Measurements from ENCODE around the gene PRR5. TPM values are rescaled to one million over a fixed set of nuclear protein-coding genes. Genes with fewer than 3 reads are reported as not detected.
"Not testable (repeated sequence)": the region's sequence is repeated elsewhere in the genome, so short reads cannot be mapped to it uniquely, and the experiment has no call there.

The PRR5 gene
- total RNA-seq, 2 experiments from 2014 or later, result 22.1 to 22.6 TPM

- H3K9me3 Mint-ChIP-seq, result no peaks in the 10 kb centered on the region
- H3K27ac Mint-ChIP-seq, result no peak overlapping the region
- DNase-seq, result no peak
- H3K4me3 Mint-ChIP-seq, result no peak overlapping the region
- no peaks in the 10 kb centered on the region for H3K27me3 Mint-ChIP-seq
- peaks cover 45% of the 10 kb centered on the region for H3K4me1 Mint-ChIP-seq
- ChIA-PET POLR2A (no interaction called here), CTCF (interaction anchor here (13.9 kb wide), 1 partner anchor 6 kb away, joined by 146 read pairs; no protein-coding TSS in a partner anchor)
- H3K36me3 Mint-ChIP-seq (ENCODE audit: low read depth), result no peaks in the 10 kb centered on the region
Observed at GRCh38 chr22:44677353-44677840, 24.6 kb upstream of the PRR5 start.

- no peaks in the 10 kb centered on the region for H3K9me3 Mint-ChIP-seq
- ChIA-PET CTCF (no interaction called here), POLR2A (interaction anchor here (0.6 kb wide), 1 partner anchor 18 kb away, joined by 3 read pairs; no protein-coding TSS in a partner anchor)
- H3K4me3 Mint-ChIP-seq, result no peak overlapping the region
- no peak for DNase-seq
- H3K27me3 Mint-ChIP-seq, result no peaks in the 10 kb centered on the region
- no peak overlapping the region for H3K27ac Mint-ChIP-seq
- no peaks in the 10 kb centered on the region for H3K36me3 Mint-ChIP-seq (ENCODE audit: low read depth)
- H3K4me1 Mint-ChIP-seq, result peaks cover 47% of the 10 kb centered on the region
Observed at GRCh38 chr22:44677871-44678555, 24.0 kb upstream of the PRR5 start.

- Mint-ChIP-seq H3K27ac (no peak overlapping the region), H3K4me1 (peaks cover 54% of the 10 kb centered on the region), H3K9me3 (no peaks in the 10 kb centered on the region), H3K36me3 (ENCODE audit: low read depth) (no peaks in the 10 kb centered on the region), H3K4me3 (no peak overlapping the region), H3K27me3 (no peaks in the 10 kb centered on the region)
- CTCF ChIA-PET, result interaction anchor here (8.6 kb wide), 1 partner anchor 8 kb away, joined by 146 read pairs; no protein-coding TSS in a partner anchor
- POLR2A ChIA-PET, result interaction anchor here (0.6 kb wide), 1 partner anchor 17 kb away, joined by 3 read pairs; no protein-coding TSS in a partner anchor
- DNase-seq, result no peak
Observed at GRCh38 chr22:44678556-44679305, 23.3 kb upstream of the PRR5 start.

GRCh38 chr22:44679306-44679647, 22.7 kb upstream of the PRR5 start:
- H3K9me3 Mint-ChIP-seq; H3K27me3 Mint-ChIP-seq; H3K4me3 Mint-ChIP-seq; POLR2A ChIA-PET; H3K27ac Mint-ChIP-seq; DNase-seq; H3K36me3 Mint-ChIP-seq (ENCODE audit: low read depth): not testable (repeated sequence)
- CTCF ChIA-PET, result interaction anchor here (8.6 kb wide), 1 partner anchor 9 kb away, joined by 146 read pairs; no protein-coding TSS in a partner anchor
- H3K4me1 Mint-ChIP-seq, result peaks cover 59% of the 10 kb centered on the region

GRCh38 chr22:44680058-44680457, 21.9 kb upstream of the PRR5 start:
- no peak overlapping the region for H3K4me3 Mint-ChIP-seq
- no peaks in the 10 kb centered on the region for H3K9me3 Mint-ChIP-seq
- no peak overlapping the region for H3K27ac Mint-ChIP-seq
- no peak for DNase-seq
- H3K27me3 Mint-ChIP-seq, result no peaks in the 10 kb centered on the region
- peaks cover 67% of the 10 kb centered on the region for H3K4me1 Mint-ChIP-seq
- no peaks in the 10 kb centered on the region for H3K36me3 Mint-ChIP-seq (ENCODE audit: low read depth)
- ChIA-PET CTCF (interaction anchor here (8.6 kb wide), 1 partner anchor 10 kb away, joined by 146 read pairs; no protein-coding TSS in a partner anchor), POLR2A (interaction anchor here (7.7 kb wide), 1 partner anchor 11 kb away, joined by 92 read pairs; no protein-coding TSS in a partner anchor)

- no peak overlapping the region for H3K4me3 Mint-ChIP-seq
- no peaks in the 10 kb centered on the region for H3K9me3 Mint-ChIP-seq
- CTCF ChIA-PET, result interaction anchor here (8.6 kb wide), 1 partner anchor 10 kb away, joined by 146 read pairs; no protein-coding TSS in a partner anchor
- DNase-seq, result no peak
- peaks cover 68% of the 10 kb centered on the region for H3K4me1 Mint-ChIP-seq
- POLR2A ChIA-PET, result interaction anchor here (7.7 kb wide), 1 partner anchor 12 kb away, joined by 92 read pairs; no protein-coding TSS in a partner anchor
- no peaks in the 10 kb centered on the region for H3K36me3 Mint-ChIP-seq (ENCODE audit: low read depth)
- H3K27me3 Mint-ChIP-seq, result no peaks in the 10 kb centered on the region
- H3K27ac Mint-ChIP-seq, result no peak overlapping the region
Observed at GRCh38 chr22:44680481-44680894, 21.5 kb upstream of the PRR5 start.

GRCh38 chr22:44682556-44683168, 19.3 kb upstream of the PRR5 start:
- H3K27me3 Mint-ChIP-seq, result peaks cover 3% of the 10 kb centered on the region
- peak overlapping the region; percentile 57 for H3K27ac Mint-ChIP-seq
- no peaks in the 10 kb centered on the region for H3K9me3 Mint-ChIP-seq
- POLR2A ChIA-PET, result interaction anchor here (7.7 kb wide), 1 partner anchor 14 kb away, joined by 92 read pairs; no protein-coding TSS in a partner anchor
- CTCF ChIA-PET, result interaction anchor here (2.9 to 8.6 kb wide), 2 partner anchors 12 to 55 kb away, joined by 20 to 146 read pairs; no protein-coding TSS in a partner anchor
- H3K36me3 Mint-ChIP-seq (ENCODE audit: low read depth), result peaks cover 4% of the 10 kb centered on the region
- no peak overlapping the region for H3K4me3 Mint-ChIP-seq
- no peak for DNase-seq
- H3K4me1 Mint-ChIP-seq, result peaks cover 64% of the 10 kb centered on the region

GRCh38 chr22:44683237-44683636, 18.8 kb upstream of the PRR5 start:
- peaks cover 64% of the 10 kb centered on the region for H3K4me1 Mint-ChIP-seq
- DNase-seq, result peak; percentile 55
- no peaks in the 10 kb centered on the region for H3K9me3 Mint-ChIP-seq
- H3K27ac Mint-ChIP-seq, result peak overlapping the region; percentile 57
- ChIA-PET CTCF (interaction anchor here (1.1 to 8.6 kb wide), 6 partner anchors 13 to 502 kb away, joined by 3 to 146 read pairs (median 10); no protein-coding TSS in a partner anchor), POLR2A (interaction anchor here (7.7 kb wide), 1 partner anchor 14 kb away, joined by 92 read pairs; no protein-coding TSS in a partner anchor)
- peaks cover 4% of the 10 kb centered on the region for H3K36me3 Mint-ChIP-seq (ENCODE audit: low read depth)
- no peak overlapping the region for H3K4me3 Mint-ChIP-seq
- H3K27me3 Mint-ChIP-seq, result peaks cover 3% of the 10 kb centered on the region

GRCh38 chr22:44683881-44684280, 18.1 kb upstream of the PRR5 start:
- peak overlapping the region; percentile 83 for H3K27ac Mint-ChIP-seq
- peaks cover 3% of the 10 kb centered on the region for H3K27me3 Mint-ChIP-seq
- peaks cover 4% of the 10 kb centered on the region for H3K36me3 Mint-ChIP-seq (ENCODE audit: low read depth)
- no peak for DNase-seq
- H3K4me1 Mint-ChIP-seq, result peaks cover 64% of the 10 kb centered on the region
- no peak overlapping the region for H3K4me3 Mint-ChIP-seq
- ChIA-PET POLR2A (interaction anchor here (0.8 to 7.7 kb wide), 2 partner anchors 15 to 41 kb away, joined by 3 to 92 read pairs; no protein-coding TSS in a partner anchor), CTCF (interaction anchor here (0.9 to 8.6 kb wide), 13 partner anchors 11 to 691 kb away, joined by 3 to 146 read pairs (median 5); no protein-coding TSS in a partner anchor)
- no peaks in the 10 kb centered on the region for H3K9me3 Mint-ChIP-seq

- Mint-ChIP-seq H3K27ac (peak overlapping the region; percentile 83), H3K36me3 (ENCODE audit: low read depth) (peaks cover 4% of the 10 kb centered on the region), H3K27me3 (peaks cover 3% of the 10 kb centered on the region), H3K4me3 (peak overlapping the region; percentile 33), H3K4me1 (peaks cover 60% of the 10 kb centered on the region), H3K9me3 (no peaks in the 10 kb centered on the region)
- POLR2A ChIA-PET, result interaction anchor here (0.8 to 7.7 kb wide), 5 partner anchors 16 to 730 kb away, joined by 3 to 92 read pairs (median 3); partner anchors contain the start of gene SAMM50
- peak; percentile 91 for DNase-seq
- CTCF ChIA-PET, result interaction anchor here (0.6 to 8.6 kb wide), 26 partner anchors 10 to 692 kb away, joined by 3 to 146 read pairs (median 5); partner anchors contain the start of gene PARVG
Observed at GRCh38 chr22:44684506-44685383, 17.3 kb upstream of the PRR5 start.

GRCh38 chr22:44685384-44686056, 16.5 kb upstream of the PRR5 start:
- H3K27ac Mint-ChIP-seq, result peak overlapping the region; percentile 83
- H3K27me3 Mint-ChIP-seq, result peaks cover 3% of the 10 kb centered on the region
- peaks cover 56% of the 10 kb centered on the region for H3K4me1 Mint-ChIP-seq
- ChIA-PET CTCF (interaction anchor here (0.5 to 8.6 kb wide), 26 partner anchors 8 to 692 kb away, joined by 3 to 146 read pairs (median 5); partner anchors contain the start of gene PARVG), POLR2A (interaction anchor here (0.9 to 7.7 kb wide), 4 partner anchors 15 to 731 kb away, joined by 3 to 92 read pairs (median 4); partner anchors contain the start of gene SAMM50)
- DNase-seq, result peak; percentile 87
- H3K36me3 Mint-ChIP-seq (ENCODE audit: low read depth), result peaks cover 4% of the 10 kb centered on the region
- peak overlapping the region; percentile 33 for H3K4me3 Mint-ChIP-seq
- H3K9me3 Mint-ChIP-seq, result no peaks in the 10 kb centered on the region
